Endometrium (tissue), 2 donors: ENCODE results near the gene POLR2E.
"Not testable (repeated sequence)": the region's sequence is repeated elsewhere in the genome, so short reads cannot be mapped to it uniquely, and the experiment has no call there.

ENCODE experiments used
- FAIRE-seq: peaks from 2 replicates; lab custom pipeline; 2012; peaks lifted over from hg19 to GRCh38; lab: Jason Lieb, UNC
- donor health status: control.
- donor health status: control.

POLR2E gene

DNA sequence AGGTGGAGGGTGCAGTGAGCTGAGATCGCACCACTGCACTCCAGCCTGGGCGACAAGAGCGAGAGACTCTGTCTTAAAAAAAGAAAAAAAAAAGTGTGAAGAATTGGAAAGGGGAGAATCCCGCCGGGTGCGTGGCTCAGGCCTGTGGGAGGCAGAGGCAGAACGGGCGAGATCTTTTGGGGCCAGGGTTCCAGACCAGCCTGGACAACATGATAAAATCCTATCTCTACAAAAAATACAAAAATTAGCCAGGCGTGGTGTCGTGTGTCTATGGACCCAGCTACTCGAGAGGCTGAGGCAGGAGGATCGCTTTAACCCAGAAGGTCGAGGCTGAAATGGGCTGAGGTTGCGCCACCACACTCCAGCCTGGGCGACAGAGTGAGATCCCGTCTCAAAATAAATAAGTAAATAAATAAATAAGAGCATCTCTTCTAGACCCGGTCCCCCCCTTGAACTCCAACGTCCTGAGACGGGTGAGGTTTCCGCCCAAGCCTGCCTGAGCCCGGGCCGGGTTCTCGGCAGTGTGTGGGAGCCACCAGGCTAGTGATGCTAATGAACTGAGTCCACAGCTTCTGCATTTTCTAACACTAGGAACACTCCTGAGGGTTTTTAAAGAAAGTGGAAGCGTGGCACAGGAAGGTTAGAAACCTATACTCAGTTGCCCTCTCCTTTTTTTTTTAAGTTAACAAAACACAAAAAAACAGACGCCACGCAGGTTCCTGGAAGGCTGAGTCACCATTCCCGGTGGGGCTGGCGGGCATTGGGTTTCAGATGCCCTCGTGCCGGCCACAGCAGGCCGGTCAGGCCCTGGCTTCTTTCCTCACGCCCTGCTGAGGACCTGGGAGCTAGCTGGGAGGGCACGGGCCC is 30.7 kb upstream of the POLR2E start:
- FAIRE-seq, result no peak

DNA sequence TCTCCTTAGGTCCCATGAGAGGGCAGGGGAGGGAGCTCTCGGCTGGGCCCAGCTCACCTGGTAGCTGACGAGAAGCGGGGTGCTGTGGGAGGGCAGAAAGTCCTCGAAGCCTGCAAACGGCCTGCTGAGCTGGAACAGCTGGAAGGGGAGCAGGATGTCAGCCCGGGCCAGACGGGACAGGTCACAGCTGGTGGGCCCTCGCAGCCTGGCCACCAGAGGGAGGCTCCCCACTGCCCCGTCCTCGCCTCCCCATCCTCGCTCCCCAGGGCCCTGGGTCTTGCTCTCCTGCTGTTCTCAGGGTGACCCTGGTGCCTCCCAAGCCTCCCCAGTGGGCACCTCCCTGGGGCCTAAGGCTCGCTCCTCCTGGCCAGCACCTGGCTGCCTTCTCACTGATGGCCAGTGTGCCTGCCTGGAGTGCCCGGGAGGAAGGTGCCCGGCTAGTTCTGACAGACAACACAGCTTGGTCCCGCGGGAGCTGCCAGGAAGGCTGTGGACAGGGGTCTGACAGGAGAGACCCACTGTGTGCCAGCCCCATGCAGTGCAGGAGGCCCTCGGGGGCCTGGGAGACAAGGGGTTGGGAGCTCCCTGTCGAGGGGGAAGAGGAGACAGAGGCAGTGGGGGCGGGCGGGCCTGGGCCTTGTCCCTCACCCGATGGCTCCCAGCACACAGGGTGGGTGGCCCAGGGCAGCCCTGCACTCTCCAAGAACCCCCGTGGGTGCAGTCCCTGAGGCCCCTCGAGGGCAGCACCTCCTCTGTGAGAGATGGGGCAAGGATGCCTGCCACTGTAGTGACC is 28.9 kb upstream of the POLR2E start:
- no peak for FAIRE-seq

DNA sequence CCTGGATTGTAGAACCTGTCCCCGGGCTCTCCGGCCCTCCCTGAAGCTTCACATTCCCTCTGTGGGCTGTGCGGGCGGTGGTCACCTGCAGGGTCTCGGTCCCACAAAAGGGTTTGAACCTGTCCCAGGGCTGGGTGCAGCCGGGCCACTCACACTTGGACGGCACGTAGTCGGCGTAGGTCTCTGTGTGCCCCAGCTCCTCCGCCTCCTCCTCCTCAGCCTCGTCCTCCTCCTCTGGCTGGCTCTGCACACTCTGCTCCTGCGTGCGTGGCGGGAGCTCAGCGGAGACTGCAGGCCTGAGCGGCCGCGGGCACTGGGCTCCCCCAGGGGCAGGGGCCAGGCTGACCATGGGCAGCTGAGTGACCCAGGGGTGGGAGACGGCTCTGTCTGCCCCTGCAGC is 28.2 kb upstream of the POLR2E start:
- no peak for FAIRE-seq

DNA sequence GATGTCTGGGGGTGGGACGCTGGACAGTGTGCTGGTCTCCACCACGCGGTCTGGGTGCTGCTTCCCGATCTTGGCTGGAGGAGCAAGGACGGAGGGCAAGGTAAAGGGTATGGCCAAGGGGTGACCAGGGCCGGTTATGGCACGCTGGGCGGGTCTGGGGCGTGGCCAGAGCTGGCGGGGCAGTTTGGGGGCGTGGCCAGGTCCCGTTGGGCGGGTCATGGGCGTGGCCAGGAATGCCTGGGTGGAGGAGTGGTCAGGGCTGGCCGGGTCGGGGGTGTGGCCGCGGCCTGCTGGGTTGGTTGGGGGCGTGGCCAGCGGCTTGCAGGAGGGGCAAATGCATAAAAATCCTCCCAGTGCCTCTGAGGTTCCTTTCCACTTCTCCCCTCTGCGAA is 27.8 kb upstream of the POLR2E start:
- FAIRE-seq, result no peak

DNA sequence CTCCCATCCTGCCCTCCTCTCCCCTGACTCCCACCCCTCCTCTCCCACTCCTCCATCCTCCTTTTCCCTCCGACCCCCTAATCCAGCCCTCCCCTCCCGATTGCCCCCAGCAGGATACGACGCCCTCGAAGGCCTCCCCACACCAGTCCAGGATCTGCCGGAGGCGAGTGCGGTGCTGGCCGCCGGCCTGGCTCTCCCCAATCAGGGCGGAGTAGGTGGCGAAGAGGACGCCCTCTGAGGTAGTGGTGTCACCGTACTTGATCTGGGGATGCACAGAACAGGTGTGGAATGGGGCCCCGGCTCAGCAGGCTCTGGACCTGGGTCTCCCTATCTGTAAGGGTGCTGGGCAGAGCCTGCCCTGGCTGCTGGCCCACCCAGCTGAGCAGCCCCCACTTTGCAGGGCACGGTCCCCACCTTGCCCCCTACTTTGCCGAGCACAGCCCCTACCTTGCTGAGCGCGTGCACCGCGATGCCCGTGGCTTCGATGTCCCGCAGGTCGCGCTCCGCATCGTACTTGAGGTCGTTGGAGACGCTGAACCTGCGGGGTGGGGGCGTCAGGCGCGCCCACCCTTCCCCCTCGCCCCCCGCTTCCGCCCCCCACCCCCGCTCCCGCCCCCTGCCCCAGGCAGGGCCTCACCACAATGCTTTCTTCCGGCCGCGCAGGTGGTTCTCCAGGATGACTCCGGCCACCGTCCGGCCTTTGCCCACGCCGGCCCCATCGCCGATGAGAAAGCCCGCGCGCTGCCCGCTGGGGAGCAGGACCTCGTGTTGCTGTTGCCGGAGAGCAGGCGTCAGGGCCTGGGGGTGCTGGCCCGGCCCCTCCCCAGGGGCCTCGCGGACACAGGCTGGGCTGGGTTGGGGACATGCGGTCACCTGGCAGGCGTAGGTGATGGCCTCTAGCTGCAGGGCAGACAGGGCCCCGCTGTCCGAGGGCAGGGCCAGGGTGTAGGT is 27.1 kb upstream of the POLR2E start:
- no peak for FAIRE-seq

DNA sequence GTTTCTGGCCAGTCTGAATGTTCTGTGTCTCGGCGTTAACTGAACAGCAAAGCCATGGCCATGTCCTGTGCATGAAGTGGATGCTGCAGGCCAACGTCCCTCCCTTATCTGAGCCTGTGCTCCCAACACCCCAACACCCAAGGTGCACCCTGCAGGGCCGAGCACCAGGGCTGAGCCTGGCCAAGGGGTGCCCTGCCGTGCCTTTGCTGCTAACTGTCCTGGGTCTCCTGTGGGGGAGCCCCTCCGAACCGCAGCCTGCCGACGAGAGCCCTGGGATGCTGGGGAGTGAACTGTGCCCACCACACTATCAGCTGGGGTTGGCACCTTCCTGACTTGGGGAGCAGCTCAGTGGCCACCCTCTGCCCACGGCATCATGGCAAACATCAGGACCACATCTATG is 26.2 kb upstream of the POLR2E start:
- FAIRE-seq, result no peak

DNA sequence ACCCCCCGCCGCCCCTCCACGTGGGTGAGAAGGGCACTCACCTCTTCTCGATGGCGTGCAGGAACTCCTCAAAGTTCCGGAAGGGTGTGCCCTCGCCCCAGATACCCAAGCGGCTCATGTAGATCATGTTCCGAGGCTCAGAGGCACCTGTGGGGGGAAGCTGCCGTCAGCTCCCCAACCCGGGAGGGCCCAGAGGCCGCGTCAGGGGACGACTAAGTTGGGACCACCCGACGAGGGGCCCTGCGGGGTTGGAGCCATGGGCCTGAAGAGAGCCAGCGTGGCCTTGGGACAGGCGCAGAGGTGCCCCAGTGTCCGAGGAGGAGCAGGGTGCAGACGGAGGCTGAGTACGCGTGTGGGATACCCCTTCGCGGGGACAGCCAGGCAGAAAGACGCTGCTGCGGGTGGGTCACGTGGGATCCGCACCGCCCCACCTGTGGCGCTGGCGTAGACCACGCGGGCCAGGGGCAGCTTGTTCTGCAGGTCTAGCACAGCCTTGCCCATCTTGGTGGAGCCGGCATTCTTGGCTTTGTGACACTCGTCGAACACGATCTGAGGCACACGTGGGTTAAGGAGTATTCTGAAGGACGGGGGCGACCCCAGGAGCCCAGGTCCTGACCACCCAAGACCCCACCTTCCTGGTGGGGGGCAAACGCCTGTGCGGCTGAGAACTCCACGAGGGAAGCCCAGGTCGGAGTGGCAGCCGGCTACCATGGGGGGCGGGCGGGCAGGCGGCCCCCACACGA is 24.5 kb upstream of the POLR2E start:
- no peak for FAIRE-seq

DNA sequence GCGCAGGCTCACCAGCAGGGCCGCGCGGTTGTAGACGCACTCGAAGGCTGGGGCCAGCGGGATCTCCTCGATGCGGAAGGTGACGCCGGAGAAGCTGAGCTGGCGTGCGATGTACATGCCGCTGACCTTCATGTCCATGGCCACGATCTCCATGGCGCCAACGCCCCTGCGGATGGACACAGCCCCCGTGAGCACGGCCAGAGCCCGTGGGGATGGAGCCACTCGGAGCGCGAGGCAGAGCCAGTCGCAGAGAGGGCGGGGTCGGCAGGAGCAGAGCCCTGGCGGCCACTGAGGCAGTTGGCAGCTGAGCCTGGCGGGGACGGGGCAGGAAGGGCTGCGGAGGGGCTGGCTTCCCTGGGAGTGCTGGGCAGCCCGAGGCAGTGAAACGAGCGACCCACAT is 23.8 kb upstream of the POLR2E start:
- no peak for FAIRE-seq

DNA sequence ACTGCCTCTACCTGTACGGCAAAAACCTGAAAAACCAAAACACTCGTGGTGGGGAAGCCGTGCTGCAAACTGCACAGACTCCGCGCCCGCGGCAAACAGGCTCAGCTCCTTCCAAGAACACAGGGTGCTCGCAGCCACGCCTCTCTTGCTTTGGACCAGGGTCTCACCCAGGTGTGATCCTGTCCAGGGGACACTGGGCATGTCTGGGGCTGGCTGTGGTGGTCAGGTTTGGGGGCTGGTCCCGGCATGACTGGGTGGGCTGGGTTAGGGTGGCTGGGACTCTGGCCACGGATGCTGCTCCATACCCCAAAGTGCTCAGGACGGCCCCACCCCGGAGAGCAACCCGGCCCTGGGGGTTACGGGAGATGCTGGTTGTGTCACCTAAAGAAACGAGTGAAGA is 22.5 kb upstream of the POLR2E start:
- no peak for FAIRE-seq

DNA sequence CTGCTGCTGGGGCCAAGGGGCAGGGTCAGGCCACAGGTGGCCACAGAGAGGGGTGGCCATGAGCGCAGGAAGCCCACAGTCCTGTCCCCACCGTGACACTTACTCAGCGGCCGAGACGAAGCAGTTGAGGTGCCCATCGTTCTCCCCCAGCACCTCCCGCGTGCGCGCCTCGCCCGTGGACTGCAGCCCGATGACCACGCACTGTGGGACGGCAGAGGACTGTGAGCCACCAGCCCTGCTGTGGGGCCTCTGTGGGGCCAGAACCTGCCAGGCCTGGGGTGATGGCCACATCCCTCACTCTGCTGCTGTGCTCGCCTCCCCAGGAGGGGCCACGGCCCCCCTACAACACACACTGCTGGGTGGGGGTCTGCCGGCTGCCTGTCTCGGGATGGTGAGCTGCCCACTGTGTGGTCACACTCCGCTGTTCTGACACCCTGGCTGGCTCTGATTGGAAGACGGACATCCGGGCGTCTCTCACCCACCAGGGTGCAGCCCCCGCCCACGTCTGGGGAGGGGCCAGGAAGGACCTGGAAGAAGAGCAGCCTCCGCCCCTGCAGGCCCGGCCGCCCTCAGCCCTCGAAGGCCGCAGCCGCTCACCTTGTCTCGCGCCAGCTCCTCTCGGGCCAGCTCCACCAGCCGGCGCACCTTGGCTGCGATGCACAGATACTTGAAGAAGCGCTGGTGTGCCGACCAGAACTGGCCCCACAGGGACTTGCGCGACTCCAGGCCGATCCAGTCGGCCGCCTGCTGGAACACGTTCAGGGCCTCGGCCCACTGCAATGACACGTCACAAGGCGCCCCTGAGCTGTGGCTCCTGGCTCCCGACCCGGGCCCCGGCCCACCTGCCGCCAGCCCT is 21.8 kb upstream of the POLR2E start:
- FAIRE-seq, result no peak

DNA sequence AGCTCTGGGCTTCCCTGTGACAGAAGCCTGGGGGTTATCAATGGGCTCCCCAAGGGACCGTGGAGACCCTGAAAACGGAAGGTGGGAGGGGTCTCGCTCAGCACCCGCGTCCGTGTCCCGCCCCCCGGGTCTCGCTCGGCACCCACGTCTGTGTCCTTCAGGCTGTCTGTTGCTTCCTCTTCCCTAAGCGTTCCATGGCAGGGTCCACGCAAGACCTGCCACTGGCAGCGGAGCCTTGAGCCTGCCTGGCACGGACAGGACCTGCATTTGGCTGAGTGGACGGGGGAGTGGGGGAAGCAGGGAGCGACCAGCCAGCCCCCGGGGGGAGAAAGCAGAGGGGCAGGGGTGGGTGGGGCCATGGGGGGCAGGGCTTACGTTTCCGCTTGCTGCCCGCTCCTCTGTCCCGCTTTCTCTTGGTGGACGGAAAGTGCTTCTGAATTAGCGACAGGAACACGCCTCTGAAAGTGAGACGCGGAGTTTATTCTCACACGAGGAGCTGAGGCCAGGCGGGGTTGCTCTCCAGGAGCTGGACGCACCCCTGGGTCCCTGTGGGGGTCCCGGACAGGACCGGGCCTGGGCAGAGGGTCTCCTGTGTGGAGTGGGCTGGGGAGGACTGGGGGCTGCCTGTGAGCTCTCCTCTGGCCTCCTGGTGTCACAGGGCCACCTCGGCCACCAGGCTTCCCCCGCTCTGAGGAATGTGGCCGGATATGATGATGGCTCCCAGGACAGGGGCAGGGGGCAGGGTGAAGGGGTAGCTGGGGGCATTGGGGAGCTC is 20.7 kb upstream of the POLR2E start:
- FAIRE-seq, result no peak

DNA sequence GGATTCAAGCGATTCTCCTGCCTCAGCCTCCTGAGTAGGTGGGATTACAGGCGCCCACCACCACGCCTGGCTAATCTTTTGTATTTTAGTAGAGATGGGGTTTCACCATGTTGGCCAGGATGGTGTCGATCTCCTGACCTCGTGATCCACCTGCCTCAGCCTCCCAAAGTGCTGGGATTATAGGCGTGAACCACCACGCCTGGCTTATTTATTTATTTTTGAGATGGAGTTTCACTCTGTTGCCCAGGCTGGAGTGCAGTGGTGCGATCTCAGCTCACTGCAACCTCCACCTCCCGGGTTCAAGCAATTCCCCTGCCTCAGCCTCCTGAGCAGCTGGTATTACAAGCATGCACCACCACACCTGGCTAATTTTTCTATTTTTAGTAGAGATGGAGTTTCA is 19.6 kb upstream of the POLR2E start:
- not testable (repeated sequence) for FAIRE-seq

DNA sequence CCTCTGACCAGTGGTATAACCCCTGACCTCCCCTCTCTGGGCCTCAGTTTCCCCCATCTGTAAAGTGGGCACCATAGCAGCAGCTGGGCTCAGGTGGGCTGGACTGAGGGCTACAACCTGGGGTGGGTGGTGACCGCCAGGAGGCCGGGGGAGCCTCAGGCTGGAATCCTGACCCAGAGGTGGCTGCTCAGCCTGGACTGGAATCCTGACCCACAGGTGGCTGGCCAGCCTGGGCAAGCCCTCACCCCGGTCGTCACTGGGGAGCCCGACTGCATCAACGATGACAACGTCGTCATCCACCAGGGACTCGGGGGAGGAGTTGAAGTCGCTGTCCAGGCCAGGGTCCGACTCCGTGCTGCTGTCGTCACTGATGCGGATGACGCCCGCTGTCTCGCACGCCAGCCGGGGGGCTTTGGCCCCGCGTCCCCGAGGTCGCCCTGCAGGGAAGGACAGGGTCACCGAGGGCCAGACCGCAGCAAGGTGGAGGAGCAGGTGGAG is 18.9 kb upstream of the POLR2E start:
- no peak for FAIRE-seq

DNA sequence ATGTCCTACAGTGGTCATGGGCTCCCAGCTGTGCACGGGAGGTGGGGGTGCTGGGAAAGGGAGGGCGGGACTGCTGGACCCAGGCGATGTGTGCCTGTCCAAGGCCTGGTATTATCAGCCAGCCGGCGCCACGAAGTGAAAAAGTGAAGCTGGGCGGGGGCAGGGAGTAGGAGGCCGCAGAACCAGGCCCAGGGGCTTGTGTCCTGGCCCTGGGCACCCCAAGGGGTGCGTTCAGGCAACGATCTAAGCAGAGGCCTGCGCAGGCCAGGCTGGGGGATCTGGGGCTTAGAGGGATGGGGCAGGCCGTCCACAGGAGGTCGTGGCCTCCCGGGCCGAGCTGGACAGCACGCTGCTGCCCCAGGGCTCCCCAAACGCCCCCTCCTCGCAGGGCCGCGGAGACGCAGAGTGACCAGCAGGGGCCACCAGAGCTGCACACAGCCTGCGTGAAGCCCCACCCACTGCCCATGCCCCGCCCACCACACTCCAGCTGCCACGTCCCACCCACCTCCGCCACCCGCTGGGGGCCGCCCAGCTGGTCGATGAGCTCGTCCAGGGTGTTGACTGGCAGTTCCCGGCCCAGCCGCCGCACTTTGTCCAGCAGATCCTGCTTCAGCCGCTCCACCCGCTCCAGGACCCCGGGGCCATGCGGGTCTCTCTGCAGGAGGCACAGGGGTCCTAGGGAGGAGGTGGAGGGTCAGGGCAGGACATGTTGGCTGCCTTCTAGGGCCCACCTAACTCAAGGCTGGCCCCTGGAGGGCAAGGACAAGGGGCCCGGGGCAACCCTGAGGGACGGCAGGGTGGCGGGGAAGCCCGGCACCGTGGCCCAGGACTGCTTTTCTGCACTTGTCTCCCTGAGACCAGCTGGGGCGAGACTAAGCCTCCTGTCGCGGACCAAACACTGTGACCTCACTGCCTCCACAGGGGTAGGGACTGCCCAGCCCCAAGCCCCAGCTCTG is 18.1 kb upstream of the POLR2E start:
- FAIRE-seq, result no peak

DNA sequence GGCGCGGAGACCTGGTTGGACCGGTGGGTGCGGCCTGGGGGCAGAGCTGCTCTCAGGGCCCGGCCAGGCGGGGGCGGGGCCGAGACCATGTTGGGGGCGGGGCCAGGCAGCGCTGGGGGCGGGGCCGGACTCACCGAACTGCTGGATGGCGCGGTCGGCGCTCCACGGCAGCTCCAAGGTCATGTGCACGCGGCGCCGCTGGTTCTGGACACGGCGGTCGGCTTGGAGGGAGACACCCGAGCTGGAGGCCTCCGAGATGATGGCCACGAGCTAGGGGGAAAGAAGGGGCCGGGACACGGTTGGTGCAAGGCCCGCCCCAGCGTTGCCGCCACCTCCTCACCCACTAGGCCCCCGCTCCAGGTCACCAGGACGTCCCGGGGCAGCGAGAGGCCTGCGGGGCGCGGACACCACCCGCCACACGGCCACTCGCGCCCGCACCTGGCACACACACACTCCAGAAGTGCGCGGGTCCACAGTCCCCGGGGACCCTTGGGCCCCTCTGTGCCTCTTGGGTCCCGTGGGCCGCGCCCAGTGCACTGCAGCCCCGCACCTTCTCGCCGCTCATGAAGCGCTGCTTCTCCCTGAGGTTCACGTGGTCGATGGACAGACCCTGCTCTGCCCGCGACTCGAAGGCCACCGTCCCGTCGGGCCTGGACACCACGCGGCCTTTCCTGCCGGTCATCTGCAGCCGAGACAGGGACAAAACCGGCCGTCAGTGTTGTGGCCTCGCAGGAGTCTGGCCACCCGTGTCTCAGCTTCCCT is 17.3 kb upstream of the POLR2E start:
- no peak for FAIRE-seq

DNA sequence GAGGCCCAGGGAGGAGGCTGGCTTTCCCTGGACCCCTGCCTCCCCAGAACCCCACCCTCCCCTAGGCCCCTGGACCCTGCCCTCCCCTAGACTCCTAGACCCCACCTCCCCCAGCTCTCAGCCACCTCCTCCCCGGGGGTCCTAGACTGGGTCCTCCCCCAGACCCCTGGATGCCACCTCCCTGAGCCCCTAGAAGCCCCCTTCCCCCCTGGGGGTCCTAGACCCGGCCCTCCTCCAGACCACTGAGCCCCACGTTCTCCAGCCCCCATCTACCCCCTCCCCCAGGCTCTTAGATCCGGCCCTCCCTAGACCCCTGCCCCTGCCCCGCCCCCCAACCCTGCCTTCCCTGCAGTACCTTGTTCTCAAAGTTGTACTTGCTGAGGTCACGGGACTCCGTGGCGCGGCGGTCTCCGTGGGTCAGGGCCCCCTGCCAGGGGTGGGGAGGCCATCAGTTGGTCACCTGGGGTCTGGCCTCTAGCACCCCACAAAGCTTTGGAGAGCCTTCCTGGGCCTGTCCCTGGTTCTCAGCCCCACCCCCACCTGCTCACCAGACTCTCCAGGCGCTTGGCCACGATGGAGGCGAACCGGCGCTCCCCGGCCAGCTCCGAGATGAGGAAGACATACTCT is 16.6 kb upstream of the POLR2E start:
- FAIRE-seq, result no peak
